NCI-H2227 (cell line): Measurements from ENCODE around the gene FSTL3.

ENCODE experiments used
- DNase-seq: peaks from one replicate; lab custom pipeline; 2025; ENCODE audit not compliant: unreplicated experiment; lab: John Stamatoyannopoulos, UW

The FSTL3 gene

DNA sequence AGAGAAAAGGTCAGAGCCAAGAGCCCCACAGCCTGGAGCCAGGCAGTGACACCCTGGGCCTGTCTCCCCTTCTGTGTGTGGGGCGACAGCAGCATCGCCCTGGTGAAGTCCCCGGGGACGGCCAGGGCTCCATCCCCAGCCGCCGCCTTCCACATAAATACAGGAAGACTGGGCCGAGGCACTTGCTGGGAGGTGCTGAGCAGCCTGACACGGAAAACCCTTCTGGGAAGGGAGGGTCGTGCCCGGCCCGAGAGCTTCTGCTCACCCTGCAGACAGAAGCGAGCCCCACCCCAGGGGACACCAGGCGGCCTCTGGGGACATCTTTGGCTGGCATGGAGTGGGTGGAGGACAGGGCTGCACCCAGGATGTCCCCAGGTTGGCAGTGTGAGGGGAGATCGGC lies 31.4 kb upstream of the FSTL3 start:
- no peak for DNase-seq

DNA sequence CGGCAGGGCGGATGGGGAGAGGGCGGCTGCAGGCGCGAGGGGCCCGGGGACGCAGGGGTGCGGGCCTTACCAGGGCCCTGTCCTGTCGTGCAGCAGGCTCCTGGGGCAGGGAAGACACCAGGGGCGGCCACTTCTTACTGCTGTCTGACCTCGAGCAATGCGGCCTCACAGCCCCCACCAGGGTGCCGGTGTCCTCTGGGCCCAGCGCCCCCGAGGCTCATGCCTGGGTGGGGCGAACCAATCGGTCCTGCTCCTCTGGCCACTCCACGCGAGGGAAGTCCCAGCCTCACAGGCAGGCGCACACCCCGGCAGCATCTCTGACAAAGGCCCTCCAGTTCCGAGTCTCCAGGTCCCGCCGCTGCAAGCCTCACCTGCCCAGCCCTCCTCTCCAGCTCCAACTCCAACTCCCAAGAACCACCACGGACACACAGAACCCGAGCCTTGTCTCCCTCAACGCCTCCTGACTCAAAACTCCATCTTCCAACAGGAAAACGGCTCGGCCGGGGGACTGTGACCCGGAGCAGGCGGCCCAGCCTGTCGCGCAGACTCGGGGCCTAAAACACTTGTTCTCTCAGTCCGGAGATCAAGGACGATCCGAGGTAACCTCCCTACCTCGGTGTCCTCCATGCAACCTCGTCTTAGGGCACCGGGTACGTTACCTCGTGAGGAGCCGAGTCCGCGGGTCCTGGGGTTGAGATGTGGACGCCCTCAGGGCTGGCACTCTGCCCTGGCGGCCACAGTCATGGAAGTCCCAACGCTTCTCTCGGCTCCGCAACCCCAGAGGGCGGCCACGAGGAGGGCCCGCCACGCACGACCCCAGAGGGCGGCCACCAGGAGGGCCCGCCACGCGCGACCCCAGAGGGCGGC lies 30.0 kb upstream of the FSTL3 start:
- no peak for DNase-seq

DNA sequence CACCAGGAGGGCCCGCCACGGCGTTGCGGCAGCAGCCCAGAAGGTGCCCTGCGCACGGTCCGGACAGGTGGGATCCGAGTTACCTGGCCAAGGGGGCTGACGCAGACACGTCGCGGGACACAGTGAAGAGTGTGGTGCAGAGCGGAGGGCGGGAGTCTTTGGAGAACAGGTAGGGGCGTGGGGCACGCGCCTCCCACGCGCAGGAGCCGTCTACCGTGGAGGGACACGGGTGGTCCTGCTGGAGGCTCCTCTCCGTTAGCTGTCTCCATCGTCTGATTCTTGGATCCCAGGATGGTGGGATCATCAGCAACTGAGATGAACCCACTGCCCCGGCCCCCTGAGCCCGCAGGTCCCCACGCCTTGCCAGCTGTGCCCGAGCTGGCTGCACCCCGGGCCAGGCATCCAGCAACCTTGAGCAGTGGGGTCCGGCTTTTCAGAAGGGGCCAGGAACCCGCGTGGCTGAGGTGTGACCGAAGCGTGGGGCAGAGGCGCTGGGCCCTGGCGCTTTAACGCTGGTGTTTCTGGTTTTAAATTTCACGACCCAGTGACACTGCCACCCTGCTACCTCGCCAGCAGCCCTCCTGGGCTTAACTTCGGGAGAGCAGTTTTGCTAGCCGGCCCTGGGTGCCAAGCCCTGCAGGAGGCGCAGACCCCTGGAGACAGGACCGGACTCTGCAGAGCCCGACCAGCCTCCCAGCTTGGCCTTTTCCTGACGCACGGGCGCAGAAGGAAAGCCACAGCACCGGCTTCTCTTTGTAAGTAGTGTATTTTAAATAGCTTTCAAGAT lies 29.2 kb upstream of the FSTL3 start:
- no peak for DNase-seq

DNA sequence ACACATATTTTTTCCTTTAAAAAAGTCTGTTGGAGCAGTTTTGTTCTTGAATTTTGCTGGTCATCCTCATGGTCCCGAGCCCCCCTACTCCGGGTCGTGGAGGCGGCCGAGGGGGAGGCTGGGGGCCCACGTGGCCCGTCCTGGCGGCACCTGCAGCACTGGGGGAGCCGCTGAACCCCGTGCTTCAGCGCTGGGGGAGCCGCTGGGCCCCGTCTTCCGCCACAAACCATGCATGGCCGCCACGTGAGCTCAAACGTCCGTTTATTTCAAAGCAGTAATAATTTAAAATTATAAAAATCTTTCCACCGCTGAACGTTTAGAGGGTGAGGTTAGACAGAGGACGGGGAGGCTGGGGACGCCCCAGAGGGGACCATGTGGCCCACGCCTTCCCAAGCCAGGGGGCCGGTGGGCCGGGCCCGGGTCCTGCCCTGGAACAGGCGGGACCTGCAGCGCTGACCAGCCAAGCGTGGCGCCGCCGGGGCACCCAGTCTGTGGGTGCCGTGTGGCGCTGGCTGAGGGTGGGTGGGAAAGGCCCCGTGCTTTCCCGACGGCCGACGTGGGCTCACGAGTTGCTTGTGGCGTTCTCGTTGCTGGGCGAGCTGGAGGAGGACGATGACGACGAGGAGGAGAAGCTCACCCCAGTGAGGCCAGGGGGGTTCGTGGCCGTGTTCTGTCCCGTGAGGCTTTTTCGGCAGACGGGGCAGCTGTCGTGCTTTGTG lies 28.5 kb upstream of the FSTL3 start:
- no peak for DNase-seq

DNA sequence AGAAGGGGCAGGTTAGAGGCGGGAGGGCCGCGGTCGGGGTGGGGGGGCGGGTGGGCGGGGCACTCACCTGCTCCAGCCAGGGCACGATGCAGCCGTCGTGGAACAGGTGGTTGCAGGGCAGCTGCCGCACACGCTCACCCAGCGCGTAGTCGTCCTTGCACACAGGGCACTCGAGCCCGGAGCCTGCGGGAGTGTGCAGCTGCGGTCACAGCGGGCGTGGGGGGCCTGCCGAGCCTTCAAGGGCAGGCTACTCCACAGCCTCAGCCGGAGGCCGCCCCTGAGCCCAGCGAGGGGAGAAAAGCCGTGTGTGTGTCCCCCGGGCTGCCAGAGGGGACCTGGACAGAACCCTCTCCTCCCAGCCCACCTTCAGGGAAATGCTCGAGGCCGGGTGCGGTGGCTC lies 27.9 kb upstream of the FSTL3 start:
- no peak for DNase-seq

DNA sequence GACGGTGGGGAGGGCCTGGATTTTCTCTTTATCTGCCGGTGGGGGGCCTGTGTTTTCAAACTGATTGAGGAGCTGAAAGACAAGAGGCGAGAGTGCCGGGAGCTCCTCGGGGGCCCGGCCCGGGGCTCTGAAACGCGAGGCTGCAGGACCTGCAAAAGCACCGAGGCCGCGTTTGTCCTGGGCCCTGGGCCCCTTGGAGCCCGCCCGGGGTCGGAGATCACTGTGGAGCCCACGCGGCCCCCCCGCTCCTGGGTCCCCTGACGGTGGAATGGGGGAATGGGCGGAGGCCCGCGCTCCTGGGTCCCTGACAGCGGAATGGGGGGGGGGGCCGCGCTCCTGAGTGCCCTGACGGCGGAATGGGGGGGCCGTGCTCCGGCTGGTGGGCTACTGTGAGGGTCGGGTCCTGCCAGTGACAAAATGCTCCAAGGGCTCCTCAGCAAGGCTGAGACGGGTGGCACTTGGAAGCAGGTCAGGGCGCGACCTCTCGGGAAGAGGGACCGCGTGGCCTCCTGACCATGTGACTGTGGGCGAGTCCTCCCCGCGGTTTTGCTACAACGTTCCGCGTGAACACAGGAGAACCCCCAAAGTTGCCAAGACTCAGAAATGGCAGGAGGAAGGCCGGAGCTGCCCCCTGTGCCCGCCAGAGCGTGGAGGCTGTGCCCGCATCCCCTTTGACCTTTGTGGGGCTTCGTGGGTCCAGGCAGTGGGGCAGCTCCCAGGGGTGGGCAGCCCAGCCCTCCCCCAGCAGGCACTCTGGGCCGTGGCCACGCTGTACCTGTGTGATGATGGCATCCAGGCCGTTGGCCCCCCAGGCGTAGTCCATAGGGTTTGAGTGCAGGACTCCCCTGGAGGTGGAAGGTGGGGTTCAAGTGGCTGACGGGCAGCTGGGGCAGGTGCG lies 27.0 kb upstream of the FSTL3 start:
- no peak for DNase-seq

DNA sequence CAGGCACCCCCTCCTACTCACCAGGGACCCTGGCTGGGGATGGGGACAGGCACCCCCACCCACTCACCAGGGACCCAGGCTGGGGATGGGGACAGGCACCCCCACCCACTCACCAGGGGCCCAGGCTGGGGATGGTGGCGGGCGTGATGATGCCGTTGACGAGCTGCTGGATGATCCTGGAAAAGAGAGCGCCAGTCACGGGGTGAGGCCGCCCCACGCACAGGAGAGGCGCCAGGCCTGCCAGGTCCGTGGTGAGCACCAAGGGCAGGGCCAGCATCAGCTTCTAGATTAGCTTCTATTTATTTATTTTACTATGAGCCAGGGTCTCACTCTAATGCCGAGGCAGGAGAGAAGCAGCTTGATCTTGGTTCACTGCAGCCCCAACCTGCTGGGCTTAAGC lies 26.1 kb upstream of the FSTL3 start:
- no peak for DNase-seq

DNA sequence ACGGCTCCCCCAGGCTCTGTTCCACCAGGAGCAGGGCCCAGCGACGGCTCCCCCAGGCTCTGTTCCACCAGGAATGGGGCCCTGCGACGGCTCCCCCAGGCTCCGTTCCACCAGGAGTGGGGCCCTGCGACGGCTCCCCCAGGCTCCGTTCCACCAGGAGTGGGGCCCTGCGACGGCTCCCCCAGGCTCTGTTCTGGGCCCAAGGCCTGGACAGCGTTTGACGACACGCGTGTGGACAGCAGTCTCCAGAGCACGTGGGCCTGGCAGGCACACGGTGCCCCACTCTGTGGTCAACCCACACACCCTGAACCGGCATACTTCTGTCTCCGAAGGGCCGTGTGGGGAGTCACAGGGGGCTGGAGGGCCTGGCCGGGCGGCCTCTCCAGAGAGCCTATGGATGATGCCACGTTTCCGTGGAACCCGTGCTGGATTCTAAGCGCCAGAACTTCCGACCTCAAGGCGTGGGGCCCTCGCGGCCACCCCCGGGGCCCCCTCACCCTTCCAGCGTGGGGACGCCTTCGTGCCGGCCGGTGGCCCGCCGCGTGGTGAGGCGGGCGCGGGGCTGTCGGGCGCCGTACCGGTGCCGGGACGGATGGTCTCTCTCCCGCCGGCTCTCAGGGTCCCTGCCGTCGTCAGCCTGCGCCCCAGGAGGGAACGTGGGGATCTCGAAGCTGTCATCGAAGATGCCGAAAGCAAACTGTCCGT lies 24.9 kb upstream of the FSTL3 start:
- DNase-seq: no peak

DNA sequence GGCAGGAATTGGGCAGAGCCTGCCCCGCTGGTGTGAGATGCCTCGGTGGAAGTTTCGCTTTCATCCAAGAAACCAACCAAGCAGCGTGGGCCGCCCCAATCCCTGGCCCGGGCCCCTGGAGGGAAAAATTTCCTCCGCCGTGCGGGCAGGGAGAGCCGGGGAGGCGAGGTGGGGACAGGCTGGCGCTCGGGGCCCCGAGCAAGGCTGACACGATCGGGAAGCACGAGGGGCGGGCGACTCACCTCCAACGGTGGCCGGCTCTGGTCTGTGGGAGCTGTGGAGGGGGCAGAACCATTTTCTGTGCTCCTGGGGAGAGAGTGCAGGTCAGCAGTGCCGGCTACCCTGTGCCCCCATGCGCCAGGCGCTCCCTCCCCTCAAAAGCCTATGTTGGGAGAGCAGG lies 24.2 kb upstream of the FSTL3 start:
- no peak for DNase-seq

DNA sequence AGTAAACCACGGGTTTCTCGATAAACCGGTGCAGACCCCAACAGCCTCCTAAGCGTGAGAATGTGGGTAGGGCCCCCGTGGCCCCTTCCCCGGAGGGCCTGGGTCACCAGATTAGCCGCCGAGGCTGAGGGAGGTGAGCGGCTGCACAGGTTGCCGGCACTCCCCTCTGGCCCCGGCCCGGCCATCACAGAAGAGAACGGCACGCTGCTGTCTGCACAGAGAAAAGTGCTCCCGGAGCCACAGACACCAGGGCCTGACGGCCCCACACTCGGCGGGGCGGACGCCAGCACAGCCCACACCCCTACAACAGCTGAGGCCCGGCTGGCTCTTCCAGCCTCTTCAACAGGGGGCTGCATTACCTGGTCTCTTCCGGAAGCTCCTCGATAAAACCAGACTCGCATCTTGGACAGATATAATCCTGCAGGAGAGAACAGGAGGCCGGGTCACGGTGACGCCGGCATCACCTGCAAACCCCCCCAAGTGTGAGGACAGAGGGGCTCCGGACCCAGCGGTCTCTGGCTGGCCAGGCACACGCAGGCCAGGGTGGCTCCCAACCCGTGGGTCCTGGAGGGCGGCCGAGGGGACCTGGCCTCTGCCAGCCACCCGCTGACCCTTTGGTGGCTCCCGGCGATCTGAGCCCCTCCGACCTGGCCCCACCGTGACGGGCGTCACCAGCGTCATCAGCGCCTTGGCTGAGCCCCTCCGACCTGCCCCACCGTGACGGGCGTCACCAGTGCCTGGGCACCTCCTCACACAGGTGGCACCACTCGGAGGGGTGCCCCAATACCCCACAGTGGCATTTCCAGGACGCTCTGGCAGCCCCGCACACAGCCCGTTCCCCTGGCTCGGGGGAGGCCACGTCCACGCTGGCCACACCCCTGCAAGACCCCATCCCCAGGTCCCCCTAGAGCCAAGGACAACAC lies 23.5 kb upstream of the FSTL3 start:
- DNase-seq: no peak

DNA sequence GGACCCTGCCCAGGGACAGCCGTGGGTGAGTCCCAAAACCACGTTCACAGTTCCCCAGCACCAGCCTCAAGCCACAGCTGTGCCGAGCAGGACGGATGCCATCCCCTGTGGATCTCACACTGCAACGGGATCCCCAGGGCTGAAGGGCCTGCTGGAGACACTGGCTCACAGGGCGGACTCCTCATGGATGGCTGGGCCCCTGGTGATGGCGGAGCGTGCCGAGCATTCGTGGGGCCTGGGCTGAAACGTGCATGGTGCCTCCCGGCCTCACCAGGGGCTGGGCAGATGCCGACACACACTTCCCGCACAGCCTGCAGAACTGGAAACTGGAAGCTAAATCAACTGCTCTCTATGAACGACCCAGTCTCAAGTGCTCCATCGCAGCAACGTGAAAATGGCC lies 22.8 kb upstream of the FSTL3 start:
- no peak for DNase-seq

DNA sequence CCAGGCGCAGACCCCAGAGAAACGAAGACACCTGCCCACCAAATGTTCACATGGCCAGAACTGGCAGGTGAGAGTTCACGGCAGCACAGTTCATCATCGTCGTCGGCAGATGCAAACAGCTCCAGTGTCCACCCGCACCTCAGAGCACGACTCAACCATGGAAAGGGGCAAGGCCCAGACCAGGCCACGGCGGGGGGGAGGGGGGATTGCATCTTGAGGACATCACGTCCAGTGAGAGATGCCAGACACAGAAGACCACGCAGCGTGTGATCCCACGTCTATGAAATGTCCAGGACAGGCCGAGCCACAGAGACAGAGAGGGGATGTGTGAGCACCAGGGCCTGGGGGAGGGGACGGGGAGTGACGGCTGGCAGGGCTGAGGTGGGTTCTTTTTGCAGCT lies 20.5 kb upstream of the FSTL3 start:
- DNase-seq: no peak

DNA sequence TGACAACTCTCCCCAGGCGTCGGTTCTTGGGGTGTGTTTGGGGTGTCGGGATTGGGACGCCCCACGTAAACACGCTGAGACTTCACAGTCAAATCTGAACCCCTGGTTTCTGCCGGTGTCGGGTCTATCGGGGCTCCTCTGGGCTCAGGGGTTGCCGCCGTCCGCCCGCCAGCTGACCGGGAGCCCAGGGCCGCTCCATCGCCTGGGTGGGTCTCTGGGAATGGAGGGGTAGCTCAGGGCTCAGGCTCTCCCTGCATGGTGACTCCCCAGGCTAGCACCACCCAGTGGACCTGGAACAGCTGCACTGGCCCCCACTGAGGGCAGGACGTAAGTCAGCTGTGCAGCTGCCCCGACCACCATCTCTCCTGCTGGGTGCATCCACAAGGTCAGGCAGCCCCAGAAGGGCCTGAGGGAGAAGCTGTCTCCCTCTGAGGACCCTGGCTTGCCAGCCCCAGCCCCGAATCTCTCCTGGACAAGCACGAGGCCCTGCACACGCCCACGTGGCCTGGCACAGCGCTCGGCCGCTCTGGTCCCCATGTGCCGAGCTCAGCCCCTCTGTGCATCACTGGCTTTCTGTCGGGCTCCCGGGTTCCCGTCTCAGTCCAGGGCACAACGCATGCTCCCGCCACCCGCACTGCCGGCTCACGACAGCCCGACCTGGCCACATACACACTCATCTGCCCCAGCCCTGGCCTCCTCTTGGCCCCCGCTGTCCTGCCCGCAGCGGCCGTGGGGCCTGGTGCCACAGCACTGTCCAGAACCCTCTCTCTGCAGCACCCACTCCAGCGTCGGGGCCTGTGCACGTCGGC lies 19.2 kb upstream of the FSTL3 start:
- DNase-seq: no peak

DNA sequence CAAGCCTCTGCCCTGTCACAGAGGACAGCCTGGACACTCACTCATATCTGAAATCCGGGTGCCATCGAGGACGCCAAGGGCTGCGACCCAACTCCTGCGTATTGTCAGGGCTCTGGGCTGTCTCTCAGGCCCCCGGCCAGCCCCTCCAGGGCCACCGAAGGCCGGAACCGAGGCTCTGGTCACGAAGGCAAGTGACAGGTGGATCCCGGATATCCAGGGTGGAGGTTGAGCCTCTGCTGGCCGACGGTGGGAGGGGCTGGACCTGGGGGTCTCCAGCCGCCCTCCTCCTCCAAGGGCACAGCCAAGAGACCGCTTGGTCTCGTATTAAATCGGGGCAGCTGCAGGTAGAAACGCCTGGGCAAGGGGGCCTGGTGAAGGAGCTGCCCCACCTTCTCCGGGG lies 18.6 kb upstream of the FSTL3 start:
- no peak for DNase-seq

DNA sequence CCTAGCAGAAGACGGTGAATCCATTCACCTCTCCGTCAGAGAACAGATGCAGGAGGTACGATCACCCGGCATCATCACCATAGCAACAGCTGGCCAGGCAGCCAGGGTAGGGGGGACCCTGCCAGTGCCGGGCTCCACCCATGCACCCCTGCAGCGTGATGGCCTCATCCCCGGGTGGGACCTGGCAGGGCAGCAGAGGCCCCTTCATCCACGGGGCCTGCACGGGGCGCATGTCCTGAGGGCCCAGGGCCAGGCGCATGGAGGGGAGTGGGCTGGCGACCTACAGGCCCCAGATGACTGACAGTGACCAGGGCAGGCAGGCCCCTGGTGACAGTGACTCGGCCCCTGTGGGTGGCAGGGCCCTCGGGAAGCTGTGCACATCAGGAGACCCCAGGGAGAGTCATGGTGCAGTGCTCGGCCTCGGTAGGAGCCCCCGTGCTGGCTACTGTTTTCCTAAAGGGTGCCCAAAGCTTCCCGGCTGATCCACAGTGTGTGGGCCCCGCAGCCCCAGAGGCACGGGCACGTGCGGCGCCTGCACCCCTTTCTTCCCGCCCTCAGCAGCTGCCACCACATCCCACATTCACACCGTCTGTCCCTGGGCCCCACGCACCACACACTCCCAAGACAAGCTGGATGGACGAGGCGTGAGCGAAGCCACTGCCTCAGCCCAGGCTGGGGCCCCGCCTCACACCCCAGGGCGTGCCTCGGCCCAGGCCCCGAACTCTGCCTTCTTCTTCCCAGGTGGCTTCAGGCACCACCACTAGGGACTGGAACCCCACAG lies 17.9 kb upstream of the FSTL3 start:
- DNase-seq: no peak

DNA sequence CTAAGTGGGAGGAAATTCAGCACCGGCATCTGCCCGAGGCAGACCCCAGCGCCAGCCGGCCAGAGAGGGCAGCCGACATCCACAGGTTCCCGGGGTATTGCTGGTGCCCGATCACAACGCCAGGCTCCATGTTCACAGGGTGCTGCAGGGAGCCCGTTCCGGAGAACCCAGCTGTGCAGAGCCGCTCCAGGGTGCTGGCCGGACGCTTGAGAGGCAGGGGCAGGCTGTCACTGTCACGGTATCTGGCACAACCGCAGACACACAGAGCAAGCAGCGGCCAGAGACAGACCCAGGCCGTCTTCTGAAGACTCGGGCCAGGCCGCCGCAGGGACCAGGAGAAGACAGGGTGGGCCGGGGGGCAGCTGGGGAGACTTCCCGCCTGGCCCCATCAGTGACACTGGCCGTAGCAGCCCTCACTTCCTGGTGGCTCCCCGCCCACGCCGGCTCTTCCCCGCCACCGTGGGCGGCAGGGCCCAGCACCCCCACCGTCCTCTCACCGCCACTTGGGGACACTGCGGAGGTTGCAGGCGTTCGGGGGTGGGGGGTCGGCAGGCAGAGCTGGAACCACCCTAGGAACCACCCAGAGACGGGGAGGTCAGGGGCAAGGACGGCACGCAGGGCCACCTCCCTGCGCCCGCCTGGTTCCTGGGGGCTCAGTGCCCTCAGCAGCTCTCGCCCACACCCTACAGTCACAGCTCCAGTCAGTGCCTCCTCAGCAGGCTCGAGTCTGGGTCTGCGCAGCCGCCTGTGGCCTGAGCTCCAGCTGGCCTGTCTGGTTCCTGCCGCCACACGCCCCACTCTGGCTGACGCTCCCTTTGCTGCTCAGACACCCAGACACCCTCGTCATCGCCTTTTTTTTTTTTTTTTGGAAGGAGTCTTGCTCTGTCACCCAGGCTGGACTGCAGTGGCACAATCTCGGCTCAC lies 17.0 kb upstream of the FSTL3 start:
- DNase-seq: no peak
